Testis (tissue), 3 donors: ENCODE measurements around the gene FIGNL1. TPM values are rescaled to one million over a fixed set of nuclear protein-coding genes. Genes with fewer than 3 reads are reported as not detected.

Experiments used
- DNase-seq: peaks from one replicate; pipeline ENCODE4 v3.0.0-alpha.2; 2019
- H3K27ac ChIP-seq, 2 donors: fragments of 200-600 bp; sonication (generic); one replicate each; pipeline ENCODE4 v1.5.1; 2019
- H3K27me3 ChIP-seq: fragments of 200-600 bp; sonication (generic); one replicate; pipeline ENCODE4 v1.5.1; 2019
- H3K36me3 ChIP-seq: fragments of 200-600 bp; sonication (generic); one replicate; pipeline ENCODE4 v1.5.1; 2017; ENCODE audit warnings: low read depth; ENCODE audit errors: missing control alignments
- H3K4me1 ChIP-seq: fragments of 200-600 bp; sonication (generic); one replicate; pipeline ENCODE4 v1.5.1; 2019
- H3K4me3 ChIP-seq, 2 donors: fragments of 200-600 bp; sonication (generic); one replicate each; pipeline ENCODE4 v1.5.1; 2017 to 2019
- H3K9me3 ChIP-seq: fragments of 200-600 bp; sonication (generic); one replicate; pipeline ENCODE4 v1.5.1; 2017
- CTCF ChIP-seq, 3 experiments: fragments of 450-650 bp in 2 of 3; fragments of 200-600 bp in 1 of 3; sonication (generic) in 1 of 3; IDR thresholded peaks; one replicate each; pipeline ENCODE4 v1.5.1; 2016 to 2019; ENCODE audit warnings: antibody characterized with exemption in 3 of 3, mild to moderate bottlenecking in 2 of 3, moderate library complexity in 1 of 3
- POLR2A ChIP-seq: fragments of 450-650 bp; IDR thresholded peaks from one replicate; pipeline ENCODE4 v1.6.1; 2017; ENCODE audit warnings: antibody characterized with exemption, mild to moderate bottlenecking, moderate library complexity
- WGBS, 2 donors: methylation state at CpG; one replicate each; pipeline ENCODE4 v1.1.5; 2018; 5-methylcytosine and 5-hydroxymethylcytosine counted together
- intact Hi-C: fragments of 100-400 bp; cut with DNase I; formaldehyde crosslinking; loops from one replicate; pipeline ENCODE4 v1.15.1; 2023; ENCODE audit warnings: low total_unique reads
- polyA plus RNA-seq: library from polyadenylated mRNA; stranded (reverse); fragments of 350-450 nt; fragmentation: Illumina TruSeq; extraction: RNeasy Lipid Tissue Mini Kit (QIAGEN cat#74804); gene quantifications from one replicate; pipeline ENCODE4 v1.2.3, GENCODE V29; 2014; ENCODE audit warnings: low read depth, low replicate concordance; ENCODE audit not compliant: insufficient read depth
- total RNA-seq, 2 donors: library from RNA; depleted of rRNA; stranded (reverse); fragments of >200 nt; gene quantifications; one replicate each; pipeline ENCODE4 v1.2.3, GENCODE V29; 2016

The FIGNL1 gene
- total and polyA plus RNA-seq, 3 donors from 2014 or later = 10.4 to 20.9 (median 19.1) TPM

GRCh38 chr7:50422858-50423257 is 27.3 kb downstream of the FIGNL1 start:
- H3K9me3 ChIP-seq = no peaks in the 10 kb centered on the region
- H3K4me1 ChIP-seq = no peaks in the 10 kb centered on the region
- intact Hi-C loops = no loop called here
- H3K36me3 ChIP-seq = no peaks in the 10 kb centered on the region
- no peak for DNase-seq
- no peak overlapping the region for H3K27ac ChIP-seq
- TF ChIP-seq POLR2A = no peak
- no peak overlapping the region for H3K4me3 ChIP-seq
- no peaks in the 10 kb centered on the region for H3K27me3 ChIP-seq
- 91 to 95% methylated on average over 6 of the region's 6 CpGs for WGBS, 2 donors

DNA sequence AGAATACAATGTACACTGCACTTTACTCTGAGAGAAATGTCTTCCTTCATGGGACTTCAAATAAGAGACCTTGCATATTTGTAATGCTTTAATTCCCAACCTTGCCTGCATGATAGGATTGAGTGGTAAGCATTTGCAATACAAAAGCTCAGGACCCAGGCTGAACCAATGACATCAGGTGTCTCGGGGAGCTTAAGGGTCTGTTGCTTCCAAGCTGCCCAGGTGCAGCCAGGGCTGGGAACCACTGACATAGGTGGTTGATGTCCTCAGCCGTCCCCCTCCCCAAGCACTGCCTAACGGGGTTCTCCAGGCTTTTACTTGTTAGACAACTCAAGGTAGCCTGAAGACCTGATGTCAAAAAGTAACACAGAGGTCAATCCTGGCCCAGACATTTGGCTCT is 29.1 kb downstream of the FIGNL1 start:
- Histone ChIP-seq H3K36me3 (no peaks in the 10 kb centered on the region), H3K9me3 (no peaks in the 10 kb centered on the region), H3K27ac (no peak overlapping the region), H3K4me3 (no peak overlapping the region), H3K4me1 (no peaks in the 10 kb centered on the region), H3K27me3 (no peaks in the 10 kb centered on the region)
- intact Hi-C loops = no loop called here
- WGBS, 2 donors = 59 to 71% methylated on average over 3 of the region's 3 CpGs
- TF ChIP-seq POLR2A = no peak
- no peak for DNase-seq

DNA sequence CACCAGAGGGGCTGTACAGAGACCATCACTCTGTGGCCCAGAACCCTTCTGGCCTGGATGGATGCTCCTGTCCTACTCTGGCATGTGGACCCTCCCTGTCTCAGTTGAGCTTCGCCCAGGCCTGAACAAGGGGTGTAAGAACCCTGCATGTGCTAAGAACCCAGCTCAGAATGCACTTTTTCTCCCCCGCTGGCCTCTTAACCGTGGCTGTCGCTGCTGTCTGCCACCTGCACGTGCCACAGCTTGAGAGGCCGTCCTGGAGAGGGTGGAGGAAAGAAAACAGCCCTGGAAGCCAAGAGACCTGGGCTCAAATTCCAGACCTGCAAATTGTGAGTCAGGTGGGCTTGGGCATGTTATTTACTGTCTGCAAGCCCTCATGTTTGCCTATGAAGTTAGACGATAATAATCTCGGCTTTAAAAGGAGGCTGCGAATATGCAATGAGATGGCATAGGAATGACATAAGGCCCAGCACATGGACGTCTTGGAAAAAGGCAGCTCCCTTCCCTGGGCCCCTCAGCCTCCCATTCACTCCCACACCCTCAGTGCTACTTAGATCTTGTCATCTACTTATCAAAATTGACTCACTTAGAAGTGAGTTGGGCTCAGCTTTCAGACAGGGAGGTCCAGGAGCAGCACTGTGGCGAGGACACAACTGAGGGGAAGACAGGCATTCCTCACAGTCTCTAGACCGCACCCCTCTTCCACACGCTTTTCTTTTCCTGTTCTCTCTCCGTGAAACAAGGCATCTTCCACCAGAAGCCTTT is 31.4 kb downstream of the FIGNL1 start:
- Histone ChIP-seq H3K27ac (no peak overlapping the region), H3K36me3 (no peaks in the 10 kb centered on the region), H3K4me3 (no peak overlapping the region), H3K4me1 (no peaks in the 10 kb centered on the region), H3K9me3 (no peaks in the 10 kb centered on the region), H3K27me3 (no peaks in the 10 kb centered on the region)
- TF ChIP-seq POLR2A (no peak), CTCF (IDR thresholded peaks at IDR 0.05) (no peak)
- DNase-seq = no peak
- intact Hi-C loops = no loop called here
- 63 to 70% methylated on average over 14 of the region's 14 CpGs for WGBS, 2 donors

GRCh38 chr7:50418086-50418515 is 32.0 kb downstream of the FIGNL1 start:
- H3K4me3 ChIP-seq = no peak overlapping the region
- DNase-seq = peak; percentile 81
- TF ChIP-seq CTCF (IDR thresholded peaks at IDR 0.05) (peak in 2 of 3 experiments; percentile 53 to 69), POLR2A (no peak)
- H3K9me3 ChIP-seq = no peaks in the 10 kb centered on the region
- 24 to 32% methylated on average over 3 to 4 of the region's 4 CpGs for WGBS, 2 donors
- no peaks in the 10 kb centered on the region for H3K36me3 ChIP-seq
- H3K27me3 ChIP-seq = no peaks in the 10 kb centered on the region
- H3K4me1 ChIP-seq = no peaks in the 10 kb centered on the region
- intact Hi-C loops = no loop called here
- H3K27ac ChIP-seq = no peak overlapping the region

- no peak for DNase-seq
- Histone ChIP-seq H3K27me3 (no peaks in the 10 kb centered on the region), H3K27ac (no peak overlapping the region), H3K4me3 (no peak overlapping the region), H3K9me3 (no peaks in the 10 kb centered on the region), H3K36me3 (no peaks in the 10 kb centered on the region), H3K4me1 (no peaks in the 10 kb centered on the region)
- 71 to 73% methylated on average over 6 to 7 of the region's 7 CpGs for WGBS, 2 donors
- intact Hi-C loops = no loop called here
- TF ChIP-seq POLR2A (no peak), CTCF (IDR thresholded peaks at IDR 0.05) (no peak)
These were observed 33.5 kb downstream of the FIGNL1 start for GRCh38 chr7:50416527-50417182.
